Activated CD4-positive, CD25-positive, alpha-beta regulatory T cell treated with anti-CD3 and anti-CD28 coated beads, Interleukin-2, amount 50 U/mL, for 72 hours (primary cell): Measurements from ENCODE around the gene FRRS1L.
"Not testable (repeated sequence)": the region's sequence is repeated elsewhere in the genome, so short reads cannot be mapped to it uniquely, and the experiment has no call there.

Experiments
- DNase-seq: peaks from one replicate; pipeline ENCODE4 v3.0.0; 2021

The FRRS1L gene

DNA sequence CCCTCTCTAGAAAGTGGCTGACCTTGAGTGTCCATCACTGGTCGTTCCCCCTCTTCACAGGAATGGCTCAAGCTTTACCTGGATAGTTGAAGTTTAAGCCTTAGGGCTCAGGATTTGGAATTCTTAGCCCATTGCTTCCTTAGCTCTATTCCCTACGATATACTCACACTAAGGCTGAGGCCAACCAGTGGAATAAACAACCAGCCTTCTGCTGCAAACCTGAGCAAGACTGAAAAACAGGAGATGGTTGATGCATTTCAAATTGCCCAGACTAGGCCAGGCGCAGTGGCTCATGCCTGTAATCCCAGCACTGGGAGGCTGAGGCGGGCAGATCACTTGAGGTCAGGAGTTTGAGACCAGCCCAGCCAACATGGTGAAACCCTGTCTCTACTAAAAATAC lies 40.4 kb downstream of the FRRS1L start:
- DNase-seq: not testable (repeated sequence)

DNA sequence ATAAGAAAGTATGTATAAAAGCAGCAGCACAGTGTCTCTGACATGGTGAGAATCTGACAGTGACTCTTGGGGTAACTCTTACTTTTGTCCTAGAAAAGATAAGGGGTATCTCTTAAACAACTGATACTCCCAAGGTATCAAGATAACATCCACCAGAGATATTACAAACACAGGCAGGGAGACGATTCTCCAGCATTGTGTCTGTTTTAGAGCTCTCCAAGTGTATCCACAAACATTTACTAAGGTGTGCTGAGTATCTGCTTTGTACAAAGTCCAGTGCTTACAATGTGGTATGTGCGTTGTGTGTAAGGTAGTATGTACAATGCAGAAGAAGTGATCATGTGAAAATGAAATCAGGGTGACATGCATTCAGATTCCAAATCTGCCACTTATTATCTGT lies 42.9 kb downstream of the FRRS1L start:
- DNase-seq: no peak

DNA sequence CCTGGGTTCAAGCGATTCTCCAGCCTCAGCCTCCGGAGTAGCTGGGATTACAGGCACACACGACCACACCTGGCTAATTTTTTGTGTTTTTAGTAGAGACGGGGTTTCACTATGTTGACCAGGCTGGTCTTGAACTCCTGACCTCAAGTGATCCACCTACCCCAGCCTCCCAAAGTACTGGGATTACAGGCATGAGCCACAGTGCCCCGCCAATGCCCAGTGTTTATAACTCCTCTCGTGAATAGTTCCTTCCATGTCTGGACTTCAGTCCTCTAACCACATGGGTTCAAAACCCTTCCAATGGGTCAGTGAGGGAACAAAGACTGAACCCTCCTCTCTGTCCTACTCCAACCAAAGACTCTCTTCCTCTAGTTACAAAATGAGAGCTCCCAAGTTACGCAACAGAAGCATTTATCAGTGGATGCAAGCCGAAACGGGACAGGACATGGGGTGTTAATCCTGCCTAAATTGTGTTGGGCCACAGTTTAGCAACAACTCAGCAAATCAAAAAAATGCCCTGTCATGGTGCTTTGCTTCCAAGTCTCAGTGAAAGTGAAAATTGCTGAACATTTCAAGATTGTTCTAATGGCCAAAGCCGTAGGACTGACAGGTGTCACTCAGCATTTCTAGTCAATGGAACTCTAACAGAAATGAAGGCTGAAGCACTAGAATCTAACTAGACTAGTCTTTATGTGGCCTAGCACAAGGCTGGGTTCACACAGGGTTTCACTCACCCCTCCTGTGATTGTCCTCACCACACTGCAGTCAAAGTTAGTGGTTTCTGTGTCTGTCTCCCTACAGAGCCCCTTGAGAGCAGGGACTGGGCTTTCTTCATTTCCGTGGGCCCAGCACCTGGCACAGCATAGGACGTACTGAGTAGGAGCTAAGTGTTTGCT lies 44.1 kb downstream of the FRRS1L start:
- DNase-seq: no peak

DNA sequence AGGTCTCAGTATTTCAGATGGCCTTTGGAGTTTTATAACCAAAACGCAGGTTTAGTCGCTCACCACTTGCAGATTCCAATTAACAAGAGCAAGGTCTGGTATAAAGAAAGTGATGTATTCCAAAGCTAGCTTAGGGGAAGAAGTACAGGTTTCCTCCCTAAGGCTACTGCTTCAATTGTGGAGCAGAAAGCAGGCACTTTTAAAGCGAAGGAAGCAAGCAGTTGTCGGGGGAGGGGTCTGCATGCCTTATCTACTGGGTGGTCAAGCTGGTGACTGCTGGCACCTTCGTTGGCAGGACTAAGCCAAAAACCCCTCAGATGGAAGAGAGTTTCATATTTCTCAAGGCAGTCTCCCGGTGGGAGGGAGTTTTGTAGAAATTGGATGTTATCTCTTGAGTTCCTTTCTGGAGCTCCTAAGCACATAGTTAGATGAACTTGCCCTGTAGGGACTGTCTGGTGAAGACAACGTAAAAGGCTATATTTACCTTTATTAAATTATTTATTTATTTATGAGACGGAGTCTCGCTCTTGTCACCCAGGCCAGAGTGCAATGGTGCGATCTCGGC lies 45.7 kb downstream of the FRRS1L start:
- DNase-seq: no peak

DNA sequence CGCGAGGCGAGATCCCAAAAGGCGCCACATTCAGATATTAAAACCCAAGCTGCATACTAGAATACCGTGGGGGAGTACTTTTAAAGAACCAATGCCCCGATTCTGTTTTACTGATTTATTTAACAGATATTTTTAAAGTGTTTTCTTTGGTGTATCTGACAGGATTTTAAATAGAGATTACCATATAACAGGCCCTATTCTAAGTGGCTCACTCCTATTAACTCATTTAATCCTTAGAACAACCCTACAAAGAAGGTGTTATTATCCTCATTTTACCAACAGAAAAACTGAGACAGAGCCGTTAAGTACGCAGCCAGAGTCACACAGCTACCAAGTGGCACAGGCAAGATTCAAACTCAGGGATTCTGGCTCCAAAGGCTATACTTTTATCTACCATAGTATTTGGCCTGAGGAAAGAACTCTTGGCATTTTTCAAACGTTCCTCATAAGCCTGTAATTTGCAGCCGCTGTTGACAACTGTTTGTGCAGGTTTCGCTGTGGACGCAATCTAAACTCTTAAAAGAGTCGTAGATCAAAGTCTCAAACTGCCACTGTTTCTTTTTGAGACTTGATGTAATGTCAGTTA lies 46.8 kb downstream of the FRRS1L start:
- DNase-seq: no peak

DNA sequence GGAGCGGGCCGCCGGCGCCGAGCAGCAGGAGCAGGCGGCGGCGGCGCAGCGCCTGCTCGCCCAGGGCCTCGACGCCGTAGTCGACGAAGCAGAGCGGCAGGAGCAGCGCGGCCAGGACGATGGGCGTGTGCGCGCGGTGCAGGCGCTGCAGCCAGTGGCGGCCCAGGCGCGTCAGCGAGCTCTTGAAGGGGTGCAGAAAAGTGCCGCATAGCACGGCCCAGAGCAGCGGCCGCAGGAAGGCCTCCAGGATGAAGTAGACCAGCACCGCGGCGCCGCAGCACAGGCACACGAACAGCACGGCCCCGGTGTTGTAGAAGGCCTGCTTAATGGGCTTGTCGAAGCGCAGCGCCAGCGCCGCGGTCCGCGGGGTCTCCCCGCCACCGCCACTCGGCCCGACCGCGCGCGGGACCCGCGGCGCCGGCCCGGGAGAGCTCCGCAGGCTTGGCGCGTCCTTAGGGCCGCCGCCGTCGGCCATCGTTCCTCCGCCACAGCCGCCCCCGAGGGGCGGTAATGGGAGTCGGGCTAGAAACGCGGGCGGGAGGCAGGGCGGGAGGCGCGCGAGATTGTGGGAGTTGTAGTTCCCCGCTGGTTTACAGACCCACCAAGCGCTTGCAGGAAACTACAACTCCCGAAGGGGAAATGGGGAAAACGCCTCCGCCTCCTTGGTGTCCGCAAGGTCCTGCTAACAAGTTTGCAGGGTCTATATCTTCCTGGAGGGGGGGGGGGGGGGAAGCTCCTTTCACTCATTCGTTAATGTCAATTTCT lies 47.4 kb downstream of the FRRS1L start, which contains the start of gene TMEM245:
TSS of gene TMEM245 (minus strand) at position 509 of the 765 bp plus-strand sequence. CDS start at position 475, 34 bp downstream.
- DNase-seq: peak; percentile 84

DNA sequence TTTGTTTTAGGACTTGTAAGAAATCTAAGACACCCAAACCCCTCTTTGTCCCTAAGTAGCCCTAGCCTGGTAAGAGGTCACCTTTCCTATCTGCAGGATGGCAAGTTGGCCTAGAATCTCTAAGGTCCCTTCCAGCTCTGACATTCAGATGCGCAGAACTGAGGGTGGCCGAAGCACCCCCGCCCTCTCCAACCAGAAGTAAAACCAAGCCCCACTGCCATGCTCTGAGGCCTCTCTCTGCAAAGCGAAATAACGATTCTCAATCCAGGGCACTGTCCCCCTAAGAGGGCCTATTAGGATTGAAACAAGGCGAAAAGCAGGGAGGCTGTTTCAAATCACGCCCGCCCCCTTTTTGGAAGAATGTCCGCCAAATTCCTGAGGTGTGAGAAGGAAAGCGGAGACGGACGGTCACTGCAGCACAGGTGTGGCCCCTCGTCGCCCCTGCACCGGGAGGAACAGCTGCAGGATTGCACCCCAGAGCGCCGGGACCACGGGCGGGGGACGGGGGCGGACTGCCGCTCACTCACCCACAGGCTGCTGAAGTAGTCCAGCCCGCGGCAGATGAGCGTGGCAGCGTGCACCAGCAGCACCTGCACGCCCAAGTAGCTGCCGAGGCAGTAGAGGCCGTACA lies 48.1 kb downstream of the FRRS1L start:
- DNase-seq: peak; percentile 32

DNA sequence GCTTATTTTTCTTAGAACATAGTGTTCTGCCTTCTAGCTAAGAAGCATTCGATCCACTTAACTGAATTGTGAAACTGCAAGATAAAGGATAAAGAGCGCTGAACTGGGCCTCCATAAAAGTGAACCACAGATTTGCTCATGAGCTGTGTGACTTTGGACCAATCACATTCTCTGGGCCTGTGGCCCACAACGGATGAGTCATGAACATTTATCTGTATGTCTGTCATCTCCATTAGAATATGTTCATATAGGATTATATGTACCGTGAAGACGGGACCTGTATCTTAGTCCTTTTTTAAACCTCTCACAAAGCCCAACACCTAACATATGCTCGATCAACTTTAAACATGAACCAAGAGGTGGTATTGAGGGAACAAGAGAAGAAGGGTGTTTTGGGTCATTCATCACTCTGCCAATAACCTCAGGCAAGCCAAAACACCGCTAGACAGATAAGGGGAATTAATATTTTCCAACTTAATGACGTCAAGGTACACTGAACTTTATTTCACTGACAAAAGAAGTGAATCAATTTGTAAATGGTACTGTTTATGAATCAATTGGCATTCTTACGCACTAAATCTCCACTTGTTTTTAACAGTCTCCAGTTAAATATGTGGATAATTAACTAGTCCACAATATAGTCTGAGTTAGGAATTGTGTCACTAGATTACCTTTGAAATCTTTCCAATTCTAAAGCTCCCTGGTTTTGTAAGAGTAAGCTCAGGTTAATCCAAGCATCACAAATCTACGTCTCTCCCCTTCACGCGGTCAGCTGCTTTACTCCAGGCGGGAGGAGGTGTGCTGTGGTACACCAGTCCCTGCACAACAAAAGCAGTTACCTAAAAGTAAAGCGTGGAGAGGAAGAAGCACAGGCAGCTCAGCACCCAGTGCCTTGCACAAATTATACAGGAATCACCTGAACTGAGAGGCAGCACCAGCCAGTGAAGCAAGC lies 48.9 kb downstream of the FRRS1L start:
- peak; percentile 34 for DNase-seq

DNA sequence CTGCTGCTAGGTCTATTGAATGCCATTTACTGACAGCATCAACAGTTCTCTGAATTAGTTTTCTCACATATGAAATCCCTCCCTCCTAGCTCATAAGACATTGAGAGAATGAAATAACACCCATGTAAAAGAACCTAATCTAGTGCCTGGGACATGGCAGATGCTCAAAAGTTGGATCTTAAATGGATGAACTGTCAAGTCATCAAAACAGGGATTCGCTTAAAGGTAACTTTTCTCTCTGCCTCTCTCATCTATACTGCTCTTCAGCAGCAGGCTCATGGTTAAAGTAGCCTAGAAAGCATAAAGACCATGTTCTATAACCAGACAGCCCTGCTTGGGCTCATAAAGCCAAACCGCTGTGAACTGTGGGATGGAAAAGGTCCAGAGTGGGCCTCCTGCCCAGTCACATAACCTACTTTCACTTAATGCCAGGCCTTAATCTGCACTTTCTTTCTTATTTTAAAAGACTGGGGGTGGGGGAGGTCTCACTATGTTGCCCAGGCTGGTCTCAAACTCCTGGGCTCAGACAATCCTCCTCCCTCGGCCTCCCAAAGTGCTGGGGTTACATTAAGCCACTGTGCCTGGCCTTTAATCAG lies 51.0 kb downstream of the FRRS1L start:
- DNase-seq: no peak

DNA sequence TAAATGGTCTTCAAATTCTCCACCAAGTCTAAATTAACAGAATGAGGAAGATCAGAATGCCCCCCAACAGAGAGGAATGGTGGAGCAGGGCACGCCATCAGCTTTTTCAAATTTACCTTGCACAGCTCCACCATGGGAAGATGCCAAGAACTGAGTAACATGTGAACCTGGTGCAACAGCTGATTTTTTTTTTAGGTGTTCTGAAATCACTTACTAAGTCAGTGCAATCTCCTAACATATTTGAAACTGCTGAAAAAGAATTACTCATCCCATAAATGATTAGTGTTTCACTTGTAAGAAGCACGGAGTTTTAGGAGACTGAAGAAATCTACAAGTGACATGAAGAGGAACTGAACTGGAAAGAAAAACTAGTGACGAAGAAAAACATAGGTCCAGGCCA lies 52.4 kb downstream of the FRRS1L start:
- DNase-seq: no peak

DNA sequence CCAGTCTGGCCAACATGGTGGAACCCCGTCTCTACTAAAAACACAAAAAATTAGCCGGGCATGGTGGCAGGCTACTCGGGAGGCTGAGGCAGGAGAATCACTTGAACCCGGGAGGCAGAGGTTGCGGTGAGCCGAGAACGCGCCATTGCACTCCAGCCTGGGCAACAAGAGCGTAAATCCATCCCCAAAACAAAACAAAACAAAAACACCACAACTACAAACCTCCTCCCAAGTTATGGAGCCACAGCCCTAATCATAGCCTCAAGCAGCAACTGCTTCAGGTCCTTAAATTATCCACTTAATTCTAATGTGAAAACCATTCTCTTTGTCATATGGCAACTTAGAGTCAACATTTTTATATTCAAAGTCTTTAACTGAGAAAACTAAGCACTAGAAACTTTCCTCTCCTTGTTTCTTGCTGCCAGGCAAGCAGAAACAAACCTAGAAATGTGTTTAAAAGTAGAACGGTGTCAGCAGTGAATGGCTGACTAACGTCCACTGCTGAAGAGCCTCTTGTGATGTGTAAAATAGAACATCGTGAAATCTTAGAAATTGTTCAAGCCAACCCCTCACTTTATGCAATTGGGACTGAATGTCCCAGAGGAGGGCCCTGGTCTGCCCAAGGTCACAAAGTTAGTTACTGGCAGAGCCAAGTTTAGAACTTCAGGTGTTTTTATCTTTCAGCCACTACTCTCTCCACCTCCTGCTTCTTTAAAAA lies 53.0 kb downstream of the FRRS1L start:
- DNase-seq: no peak

DNA sequence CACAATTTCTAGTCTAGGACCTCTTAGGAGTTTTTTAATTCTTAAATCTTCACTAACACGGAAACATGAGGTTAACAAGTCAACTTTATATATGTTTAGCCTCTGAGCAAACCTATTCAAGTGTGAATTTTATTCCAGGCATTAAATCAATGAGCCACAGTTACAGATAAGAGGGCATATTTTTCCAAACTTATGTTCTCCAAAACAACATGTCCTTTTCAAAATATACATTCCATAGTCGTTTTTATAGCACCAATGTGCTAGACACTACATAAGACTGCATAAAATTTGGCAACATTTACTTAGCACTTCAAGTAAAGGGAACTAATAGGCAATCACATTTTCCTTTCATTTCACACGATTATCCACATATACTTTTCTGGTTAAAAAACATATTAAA lies 53.8 kb downstream of the FRRS1L start:
- DNase-seq: no peak

DNA sequence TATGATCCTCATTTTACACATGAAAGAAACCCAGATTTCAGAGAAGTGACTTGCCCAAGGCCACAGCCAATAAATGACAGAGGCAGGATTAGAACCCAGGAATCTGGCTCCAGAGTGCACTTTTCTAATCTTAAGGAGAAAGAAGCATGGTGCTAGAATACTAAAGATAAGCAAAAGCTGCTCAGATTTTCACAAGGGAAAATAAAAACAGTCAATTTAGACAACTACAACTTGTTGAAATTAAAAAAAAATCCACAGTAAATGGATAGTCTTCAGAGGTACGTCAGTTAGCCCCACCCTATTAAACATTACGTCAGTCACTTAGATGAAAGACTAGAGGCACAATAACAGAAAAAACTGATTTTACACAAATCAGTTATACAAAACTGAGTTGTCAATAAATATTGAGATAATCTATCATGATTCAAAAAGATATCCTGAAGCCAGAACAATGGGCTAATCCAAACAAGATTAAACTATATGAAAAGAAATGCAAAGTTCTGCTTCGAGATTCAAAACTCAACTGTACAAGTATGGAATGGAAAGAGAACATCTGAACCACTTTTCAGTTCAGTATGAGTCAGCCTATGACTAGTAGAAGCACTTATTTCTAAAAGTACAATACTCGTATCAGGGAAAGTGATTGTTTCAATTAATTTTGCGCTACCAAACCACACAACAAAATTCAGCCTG lies 56.6 kb downstream of the FRRS1L start:
- no peak for DNase-seq

DNA sequence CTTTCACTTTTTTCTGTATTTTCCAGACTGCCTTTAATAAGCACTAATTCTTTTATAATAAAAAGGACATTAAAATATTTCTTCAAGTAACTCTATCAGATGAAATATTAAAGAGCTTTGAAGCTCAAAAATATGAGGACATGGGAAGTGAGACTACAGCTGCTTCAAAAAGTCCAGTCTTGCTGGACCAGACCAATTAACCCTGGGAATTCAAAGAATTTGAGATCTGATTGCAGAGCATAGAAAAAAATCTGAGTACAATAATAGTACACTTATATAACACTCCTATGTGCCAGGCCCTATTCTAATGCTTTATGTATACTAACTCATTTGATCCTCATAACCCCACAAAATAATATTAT lies 57.1 kb downstream of the FRRS1L start:
- no peak for DNase-seq

DNA sequence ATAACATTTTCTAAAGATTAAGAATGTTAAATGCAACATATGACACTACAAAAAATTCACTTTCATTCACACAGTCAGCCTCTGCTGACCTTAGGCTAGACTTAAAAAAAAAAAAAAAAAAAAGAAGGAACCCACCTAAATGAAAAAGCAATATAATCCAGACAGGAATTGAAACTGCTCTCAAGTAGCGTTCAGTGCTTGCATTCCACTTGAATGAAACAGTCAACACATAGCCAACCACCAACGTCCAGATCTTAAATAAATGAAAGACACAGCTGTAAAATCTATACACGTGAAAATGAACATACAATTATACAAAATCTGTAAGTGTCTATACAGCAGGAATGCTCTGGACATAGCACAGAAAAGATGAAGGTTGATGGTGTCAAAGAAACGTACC lies 58.7 kb downstream of the FRRS1L start:
- DNase-seq: no peak

DNA sequence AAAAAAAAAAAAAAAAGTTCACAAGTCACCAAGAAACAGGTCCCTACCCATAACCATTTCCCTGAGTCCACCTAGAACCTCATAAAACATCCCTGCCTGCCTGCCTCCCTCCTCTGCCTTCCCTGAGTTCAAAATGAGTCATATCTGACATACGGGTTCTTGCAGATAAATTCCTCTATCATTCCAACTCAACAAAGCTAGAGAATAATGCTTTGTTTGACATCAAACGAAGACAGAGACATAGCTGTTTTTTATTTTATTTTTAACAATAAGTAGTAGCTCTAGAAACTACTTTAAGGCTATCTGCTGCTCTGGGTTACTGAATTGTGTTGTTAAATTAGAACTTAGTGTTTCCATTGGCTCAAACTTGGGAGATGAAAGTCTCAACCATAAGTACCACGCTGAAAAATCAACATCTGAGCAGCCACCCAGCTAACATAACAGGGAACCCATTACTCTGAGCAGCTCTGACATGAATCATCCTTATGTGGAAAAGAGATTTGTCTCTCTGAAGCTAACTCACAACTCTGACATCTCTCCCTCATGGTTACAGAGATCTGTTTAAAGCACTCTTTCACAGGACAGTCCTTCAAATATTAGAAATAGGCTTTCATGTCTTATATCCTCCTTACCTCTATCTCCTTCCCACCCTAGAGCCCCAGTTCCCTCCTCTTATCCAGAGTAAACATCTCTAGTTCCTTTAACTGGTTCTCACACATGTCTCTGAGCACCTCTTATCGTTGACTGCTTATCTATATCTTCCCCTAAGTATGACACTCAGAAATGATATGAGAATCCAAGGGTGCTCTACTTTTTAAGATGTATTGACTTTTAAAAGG lies 59.4 kb downstream of the FRRS1L start:
- DNase-seq: no peak

DNA sequence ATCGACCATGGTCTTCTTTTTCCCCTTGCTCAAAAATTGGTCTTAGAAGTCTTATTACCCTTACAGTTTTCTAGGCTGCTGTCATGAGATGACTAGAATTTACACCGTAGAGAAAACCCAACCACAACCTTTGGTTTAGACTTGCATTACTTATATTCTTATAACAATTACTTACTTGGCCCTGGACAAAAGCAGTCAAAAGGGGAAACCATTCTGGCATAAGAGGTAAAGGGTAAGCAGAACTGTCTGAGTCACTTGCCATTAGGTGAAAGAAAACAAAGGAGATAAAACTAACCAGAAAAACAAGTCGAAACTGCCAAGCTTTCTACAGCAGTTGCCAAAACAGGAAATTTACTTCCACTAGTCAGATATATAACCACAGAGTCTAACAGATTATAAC lies 65.2 kb downstream of the FRRS1L start:
- DNase-seq: no peak

DNA sequence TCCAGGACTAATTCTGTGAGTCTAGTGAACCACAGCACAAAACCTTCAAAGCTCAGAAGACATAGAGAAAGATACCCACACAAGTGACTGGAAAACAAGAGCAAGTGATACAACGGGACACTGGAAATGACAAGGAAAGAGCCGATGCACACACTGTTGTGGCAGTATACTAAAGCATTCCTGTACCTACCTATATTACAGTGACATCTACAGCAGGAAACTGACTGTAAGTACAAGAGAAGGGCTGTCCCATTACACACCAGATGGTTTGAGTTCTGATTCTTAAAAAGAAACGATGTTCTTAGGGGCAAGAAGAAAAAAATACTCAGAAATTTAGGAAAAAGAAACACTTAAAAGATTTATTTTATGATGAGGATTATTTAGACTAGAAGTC lies 65.8 kb downstream of the FRRS1L start:
- no peak for DNase-seq
